H9 (cell line): ENCODE results near the gene PLCB1. TPM values are rescaled to one million over a fixed set of nuclear protein-coding genes. Genes with fewer than 3 reads are reported as not detected.

Experiments used
- DNase-seq: peaks from one replicate; pipeline ENCODE4 v3.0.0-alpha.2; 2017
- H2AFZ ChIP-seq: one replicate; pipeline ENCODE4 v1.6.1; 2013; ENCODE audit warnings: mild to moderate bottlenecking, low read length, control low read depth, moderate library complexity
- H2AK5ac ChIP-seq: 2 replicates; pipeline ENCODE4 v1.6.1; 2013; ENCODE audit warnings: low read length, control low read depth, mixed read lengths; ENCODE audit not compliant: insufficient read length
- H2BK120ac ChIP-seq: one replicate; pipeline ENCODE4 v1.6.1; 2013; ENCODE audit warnings: low read depth, mild to moderate bottlenecking, low read length, control low read depth, inconsistent platforms; ENCODE audit not compliant: poor library complexity, severe bottlenecking
- H2BK12ac ChIP-seq: 2 replicates; pipeline ENCODE4 v1.6.1; 2013; ENCODE audit warnings: low read length, control low read depth, mixed read lengths, low read depth; ENCODE audit not compliant: insufficient read length
- H2BK15ac ChIP-seq: 2 replicates; pipeline ENCODE4 v1.6.1; 2013; ENCODE audit warnings: low read depth, low read length, control low read depth
- H2BK20ac ChIP-seq: one replicate; pipeline ENCODE4 v1.6.1; 2013; ENCODE audit warnings: low read depth, mild to moderate bottlenecking, low read length, control low read depth, inconsistent platforms; ENCODE audit not compliant: poor library complexity, severe bottlenecking
- H2BK5ac ChIP-seq: 2 replicates; pipeline ENCODE4 v1.6.1; 2013; ENCODE audit warnings: low read length, control low read depth, mixed read lengths; ENCODE audit not compliant: insufficient read length
- H3K14ac ChIP-seq: 2 replicates; pipeline ENCODE4 v1.6.1; 2013; ENCODE audit warnings: low read length, control low read depth; ENCODE audit not compliant: insufficient read depth
- H3K18ac ChIP-seq: 2 replicates; pipeline ENCODE4 v1.6.1; 2013; ENCODE audit warnings: low read depth, mild to moderate bottlenecking, mixed read lengths, low read length, control low read depth; ENCODE audit not compliant: insufficient read length
- H3K23ac ChIP-seq: 2 replicates; pipeline ENCODE4 v1.6.1; 2013; ENCODE audit warnings: low read length, control low read depth, mixed read lengths, low read depth; ENCODE audit not compliant: insufficient read length
- H3K23me2 ChIP-seq: 2 replicates; pipeline ENCODE4 v1.6.1; 2013; ENCODE audit warnings: low read depth, mild to moderate bottlenecking, mixed read lengths, low read length, control low read depth; ENCODE audit not compliant: insufficient read length, poor library complexity, severe bottlenecking
- H3K27ac ChIP-seq: 2 replicates; pipeline ENCODE4 v1.5.1; 2013; ENCODE audit warnings: low read length, control low read depth, mixed read lengths, low read depth; ENCODE audit not compliant: insufficient read length
- H3K27me3 ChIP-seq: 2 replicates; pipeline ENCODE4 v1.6.1; 2013; ENCODE audit warnings: low read length, control low read depth, inconsistent platforms; ENCODE audit not compliant: insufficient read depth
- H3K4ac ChIP-seq: 2 replicates; pipeline ENCODE4 v1.6.1; 2013; ENCODE audit warnings: low read depth, mild to moderate bottlenecking, control low read depth, inconsistent platforms, low read length, moderate library complexity
- H3K4me1 ChIP-seq: 2 replicates; pipeline ENCODE4 v1.6.1; 2013; ENCODE audit warnings: low read length, control low read depth, inconsistent platforms; ENCODE audit not compliant: insufficient read depth
- H3K4me2 ChIP-seq: 2 replicates; pipeline ENCODE4 v1.6.1; 2013; ENCODE audit warnings: low read length, control low read depth, mixed read lengths; ENCODE audit not compliant: insufficient read length, insufficient read depth
- H3K56ac ChIP-seq: 2 replicates; pipeline ENCODE4 v1.6.1; 2013; ENCODE audit warnings: low read depth, mild to moderate bottlenecking, mixed read lengths, low read length, control low read depth; ENCODE audit not compliant: insufficient read length
- H3K79me1 ChIP-seq: 2 replicates; pipeline ENCODE4 v1.6.1; 2013; ENCODE audit warnings: low read depth, mild to moderate bottlenecking, moderate library complexity, low read length, control low read depth, inconsistent platforms; ENCODE audit not compliant: insufficient read depth, poor library complexity, severe bottlenecking
- H3K79me2 ChIP-seq: 2 replicates; pipeline ENCODE4 v1.6.1; 2013; ENCODE audit warnings: low read length, control low read depth, inconsistent platforms; ENCODE audit not compliant: insufficient read depth
- H3K9ac ChIP-seq: 2 replicates; pipeline ENCODE4 v1.6.1; 2013; ENCODE audit warnings: low read length, control low read depth, mixed read lengths; ENCODE audit not compliant: insufficient read length; ENCODE audit errors: extremely low read depth
- H3K9me3 ChIP-seq: one replicate; pipeline ENCODE4 v1.6.1; 2013; ENCODE audit warnings: low read depth, low read length, inconsistent platforms; ENCODE audit not compliant: control insufficient read depth
- H3T11ph ChIP-seq: one replicate; pipeline ENCODE4 v1.6.1; 2013; ENCODE audit warnings: mild to moderate bottlenecking, low read length, control low read depth, inconsistent platforms
- H4K20me1 ChIP-seq: one replicate; pipeline ENCODE4 v1.6.1; 2013; ENCODE audit not compliant: control insufficient read depth, insufficient read length, insufficient read depth
- H4K5ac ChIP-seq: 2 replicates; pipeline ENCODE4 v1.6.1; 2013; ENCODE audit warnings: low read depth, mild to moderate bottlenecking, mixed read lengths, low read length, control low read depth; ENCODE audit not compliant: insufficient read length
- H4K8ac ChIP-seq: replicated peaks from 2 replicates; pipeline ENCODE4 v1.6.1; 2013; ENCODE audit warnings: low read length, control low read depth, mixed read lengths, low read depth; ENCODE audit not compliant: insufficient read length
- H4K91ac ChIP-seq: 2 replicates; pipeline ENCODE4 v1.6.1; 2013; ENCODE audit warnings: low read depth, mild to moderate bottlenecking, moderate library complexity, mixed read lengths, low read length, control low read depth; ENCODE audit not compliant: insufficient read length
- H3K27ac Mint-ChIP-seq, 3 experiments: 2 replicates in 2 of 3; 3 replicates in 1 of 3; pipeline ENCODE4 v1.8.0; 2020 to 2021; ENCODE audit warnings: mixed read lengths in 3 of 3, mild to moderate bottlenecking in 1 of 3, moderate library complexity in 1 of 3
- H3K27me3 Mint-ChIP-seq: 2 replicates; pipeline ENCODE4 v1.8.0; 2021; ENCODE audit warnings: low read depth, mild to moderate bottlenecking, moderate library complexity, mixed read lengths
- H3K36me3 Mint-ChIP-seq, 3 experiments: 2 replicates in 2 of 3; 3 replicates in 1 of 3; pipeline ENCODE4 v1.8.0; 2020 to 2021; ENCODE audit warnings: low read depth in 3 of 3, mixed read lengths in 3 of 3; ENCODE audit not compliant: insufficient read depth in 1 of 3
- H3K4me1 Mint-ChIP-seq, 2 experiments: 2 replicates each; pipeline ENCODE4 v1.8.0; 2020; ENCODE audit warnings: mixed read lengths in 2 of 2
- H3K4me3 Mint-ChIP-seq, 2 experiments: 2 replicates in 1 of 2; 3 replicates in 1 of 2; pipeline ENCODE4 v1.8.0; 2020 to 2021; ENCODE audit warnings: mild to moderate bottlenecking in 2 of 2, mixed read lengths in 2 of 2, moderate library complexity in 1 of 2
- H3K9me3 Mint-ChIP-seq, 2 experiments: 2 replicates in 1 of 2; 3 replicates in 1 of 2; pipeline ENCODE4 v1.8.0; 2020; ENCODE audit warnings: mild to moderate bottlenecking in 2 of 2, mixed read lengths in 2 of 2, moderate library complexity in 1 of 2
- CTCF ChIP-seq: fragments of 200-600 bp; sonication (generic); conservative IDR thresholded peaks from 3 replicates; pipeline ENCODE4 v1.8.0; 2021; ENCODE audit warnings: antibody characterized with exemption, mild to moderate bottlenecking
- WGBS: extraction: QIAGEN DNeasy Blood & Tissue Kit; methylation state at CpG from one replicate; pipeline ENCODE4 v1.1.7; 2013; ENCODE audit warnings: missing lambda C conversion rate, low lambda C conversion rate, mixed read lengths; ENCODE audit not compliant: insufficient read length; ENCODE audit errors: extremely low coverage; 5-methylcytosine and 5-hydroxymethylcytosine counted together
- total RNA-seq: library from RNA; stranded (reverse); gene quantifications from 2 replicates; pipeline ENCODE4 v1.2.1, GENCODE V29; 2021

Gene PLCB1
- total RNA-seq, 1 experiment from 2014 or later = 11.5 TPM

- Histone ChIP-seq H2BK15ac (no peak overlapping the region), H3K9ac (no peak overlapping the region), H3K18ac (no peak overlapping the region), H4K91ac (no peak overlapping the region), H2BK20ac (no peak overlapping the region), H3K23ac (no peak overlapping the region), H4K5ac (no peak overlapping the region), H3K79me2 (no peaks in the 10 kb centered on the region), H3T11ph (no peak overlapping the region), H2AFZ (no peak overlapping the region), H4K20me1 (no peaks in the 10 kb centered on the region), H3K79me1 (no peaks in the 10 kb centered on the region), H3K27ac (no peak overlapping the region), H4K8ac (no peak overlapping the region), H3K14ac (no peak overlapping the region), H3K4ac (no peak overlapping the region), H2BK12ac (no peak overlapping the region), H2AK5ac (no peak overlapping the region), H3K56ac (no peak overlapping the region), H3K4me2 (no peak overlapping the region), H2BK120ac (no peak overlapping the region), H2BK5ac (no peak overlapping the region), H3K9me3 (no peaks in the 10 kb centered on the region), H3K23me2 (no peaks in the 10 kb centered on the region), H3K4me1 (no peaks in the 10 kb centered on the region), H3K27me3 (no peaks in the 10 kb centered on the region)
- H3K4me1 Mint-ChIP-seq = peaks cover 0 to 4% of the 10 kb centered on the region in 2 experiments; a peak in 2 of 4 replicates
- no CpG with 5 or more reads among the region's 2 CpGs for WGBS
- H3K27ac Mint-ChIP-seq = no peak overlapping the region
- H3K9me3 Mint-ChIP-seq = peaks cover 0 to 7% of the 10 kb centered on the region in 2 experiments; a peak in 2 of 5 replicates
- peaks cover 0 to 10% (median 2%) of the 10 kb centered on the region in 3 experiments; a peak in 4 of 7 replicates for H3K36me3 Mint-ChIP-seq
- H3K27me3 Mint-ChIP-seq = no peaks in the 10 kb centered on the region
- DNase-seq = no peak
- no peak overlapping the region for H3K4me3 Mint-ChIP-seq
- no peak for TF ChIP-seq CTCF
These were observed 568.7 kb downstream of the PLCB1 start for GRCh38 chr20:8700756-8701155.
